Calu3 (cell line): Measurements from ENCODE around the gene CDH4. TPM values are rescaled to one million over a fixed set of nuclear protein-coding genes. Genes with fewer than 3 reads are reported as not detected.

Experiments used
- BruUV-seq: library from RNA; stranded (reverse); fragments of 400-500 nt; replicated peaks from 2 replicates; lab custom pipeline; 2021; lab: Mats Ljungman, UMichigan
- CTCF ChIA-PET: fragments of 300-600 bp; sonication (Branson Sonifier 250); formaldehyde crosslinking; loops from one replicate; lab custom pipeline; 2022; ENCODE audit warnings: antibody characterized with exemption; lab: Charles Lee
- DNase-seq: peaks from one replicate; pipeline ENCODE4 v3.0.0; 2022
- H3K27ac Mint-ChIP-seq: one replicate; pipeline ENCODE4 v1.8.0; 2022; ENCODE audit warnings: mixed read lengths; ENCODE audit not compliant: unreplicated experiment
- H3K27me3 Mint-ChIP-seq: one replicate; pipeline ENCODE4 v1.8.0; 2022; ENCODE audit warnings: mixed read lengths; ENCODE audit not compliant: unreplicated experiment
- H3K36me3 Mint-ChIP-seq: one replicate; pipeline ENCODE4 v1.8.0; 2022; ENCODE audit warnings: mild to moderate bottlenecking, moderate library complexity, mixed read lengths; ENCODE audit not compliant: insufficient read depth, unreplicated experiment
- H3K4me1 Mint-ChIP-seq: one replicate; pipeline ENCODE4 v1.8.0; 2022; ENCODE audit warnings: mild to moderate bottlenecking, low read depth, mixed read lengths; ENCODE audit not compliant: unreplicated experiment
- H3K4me3 Mint-ChIP-seq: one replicate; pipeline ENCODE4 v1.8.0; 2022; ENCODE audit warnings: mild to moderate bottlenecking, low read depth, moderate library complexity, mixed read lengths; ENCODE audit not compliant: unreplicated experiment
- H3K9me3 Mint-ChIP-seq: one replicate; pipeline ENCODE4 v1.8.0; 2022; ENCODE audit warnings: low read depth, mixed read lengths; ENCODE audit not compliant: unreplicated experiment
- intact Hi-C: fragments of 100-400 bp; cut with micrococcal nuclease; formaldehyde crosslinking; loops from one replicate; pipeline ENCODE4 v1.10.0; 2022; ENCODE audit not compliant: unreplicated experiment
- total RNA-seq: library from RNA; stranded (reverse); gene quantifications from 2 replicates; pipeline ENCODE4 v1.2.3, GENCODE V29; 2022
- TF ChIP-seq, protein P1 (sequence below): fragments of 200-600 bp; IDR thresholded peaks from one replicate; pipeline ENCODE4 v1.8.0; 2022; ENCODE audit warnings: antibody characterized with exemption; ENCODE audit not compliant: unreplicated experiment

Gene CDH4
- total RNA-seq, 1 experiment from 2014 or later, result not detected

DNA sequence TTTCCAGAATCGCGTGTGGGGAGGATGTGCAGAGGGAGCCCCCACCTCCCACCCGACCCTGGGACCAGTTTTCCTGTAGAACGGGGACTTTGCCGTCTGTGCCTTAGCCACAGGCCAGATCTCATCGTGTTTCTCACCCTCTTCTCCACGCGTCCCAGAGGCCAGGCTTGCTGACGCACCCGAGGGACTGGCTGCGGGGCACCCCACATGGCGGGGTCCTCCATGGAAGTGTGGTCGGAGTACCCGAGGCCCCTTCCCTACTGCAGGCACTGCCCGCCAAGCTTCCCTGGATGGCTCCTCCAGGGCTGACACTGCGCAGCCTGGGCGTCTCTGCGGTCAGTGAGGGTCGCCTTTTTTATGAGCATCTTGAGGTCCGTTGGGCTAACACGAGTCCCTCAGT is 346.5 kb downstream of the CDH4 start:
- TF ChIP-seq, protein P1, sequence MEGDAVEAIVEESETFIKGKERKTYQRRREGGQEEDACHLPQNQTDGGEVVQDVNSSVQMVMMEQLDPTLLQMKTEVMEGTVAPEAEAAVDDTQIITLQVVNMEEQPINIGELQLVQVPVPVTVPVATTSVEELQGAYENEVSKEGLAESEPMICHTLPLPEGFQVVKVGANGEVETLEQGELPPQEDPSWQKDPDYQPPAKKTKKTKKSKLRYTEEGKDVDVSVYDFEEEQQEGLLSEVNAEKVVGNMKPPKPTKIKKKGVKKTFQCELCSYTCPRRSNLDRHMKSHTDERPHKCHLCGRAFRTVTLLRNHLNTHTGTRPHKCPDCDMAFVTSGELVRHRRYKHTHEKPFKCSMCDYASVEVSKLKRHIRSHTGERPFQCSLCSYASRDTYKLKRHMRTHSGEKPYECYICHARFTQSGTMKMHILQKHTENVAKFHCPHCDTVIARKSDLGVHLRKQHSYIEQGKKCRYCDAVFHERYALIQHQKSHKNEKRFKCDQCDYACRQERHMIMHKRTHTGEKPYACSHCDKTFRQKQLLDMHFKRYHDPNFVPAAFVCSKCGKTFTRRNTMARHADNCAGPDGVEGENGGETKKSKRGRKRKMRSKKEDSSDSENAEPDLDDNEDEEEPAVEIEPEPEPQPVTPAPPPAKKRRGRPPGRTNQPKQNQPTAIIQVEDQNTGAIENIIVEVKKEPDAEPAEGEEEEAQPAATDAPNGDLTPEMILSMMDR, result no peak
- H3K9me3 Mint-ChIP-seq, result peaks cover 8% of the 10 kb centered on the region
- BruUV-seq, result no TSS peak
- H3K4me3 Mint-ChIP-seq, result no peak overlapping the region
- no peaks in the 10 kb centered on the region for H3K27me3 Mint-ChIP-seq
- intact Hi-C loops, result no loop called here
- no peak overlapping the region for H3K27ac Mint-ChIP-seq
- DNase-seq, result no peak
- CTCF ChIA-PET, result no interaction called here
- no peaks in the 10 kb centered on the region for H3K36me3 Mint-ChIP-seq
- no peaks in the 10 kb centered on the region for H3K4me1 Mint-ChIP-seq

DNA sequence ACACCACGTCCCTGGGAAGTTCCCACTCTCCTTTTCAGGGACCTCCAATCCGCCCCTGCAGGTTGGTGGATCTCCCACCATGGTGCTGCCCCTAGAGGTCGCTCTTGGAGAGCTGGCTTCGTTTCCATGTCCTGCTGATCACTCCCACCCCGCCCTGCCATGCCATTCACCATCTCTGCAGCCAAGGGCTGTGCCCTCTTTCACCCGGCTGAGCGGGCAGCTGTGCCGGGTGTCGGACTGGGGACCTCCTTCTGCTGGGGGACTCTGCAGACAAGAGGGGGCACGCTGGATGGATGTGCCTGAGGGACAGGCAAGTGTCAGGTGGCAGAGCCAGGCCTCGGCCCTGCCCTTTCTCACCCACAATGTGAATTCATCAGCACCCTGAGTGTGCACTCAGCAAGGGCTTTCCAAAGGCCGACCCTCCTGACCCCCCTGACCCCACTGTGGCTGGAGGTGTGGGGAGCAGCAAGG is 347.0 kb downstream of the CDH4 start:
- DNase-seq, result no peak
- H3K4me3 Mint-ChIP-seq, result no peak overlapping the region
- no peaks in the 10 kb centered on the region for H3K4me1 Mint-ChIP-seq
- TF ChIP-seq, protein P1, result no peak
- BruUV-seq, result no TSS peak
- H3K27ac Mint-ChIP-seq, result no peak overlapping the region
- H3K27me3 Mint-ChIP-seq, result no peaks in the 10 kb centered on the region
- intact Hi-C loops, result no loop called here
- H3K36me3 Mint-ChIP-seq, result no peaks in the 10 kb centered on the region
- CTCF ChIA-PET, result no interaction called here
- H3K9me3 Mint-ChIP-seq, result peaks cover 8% of the 10 kb centered on the region

DNA sequence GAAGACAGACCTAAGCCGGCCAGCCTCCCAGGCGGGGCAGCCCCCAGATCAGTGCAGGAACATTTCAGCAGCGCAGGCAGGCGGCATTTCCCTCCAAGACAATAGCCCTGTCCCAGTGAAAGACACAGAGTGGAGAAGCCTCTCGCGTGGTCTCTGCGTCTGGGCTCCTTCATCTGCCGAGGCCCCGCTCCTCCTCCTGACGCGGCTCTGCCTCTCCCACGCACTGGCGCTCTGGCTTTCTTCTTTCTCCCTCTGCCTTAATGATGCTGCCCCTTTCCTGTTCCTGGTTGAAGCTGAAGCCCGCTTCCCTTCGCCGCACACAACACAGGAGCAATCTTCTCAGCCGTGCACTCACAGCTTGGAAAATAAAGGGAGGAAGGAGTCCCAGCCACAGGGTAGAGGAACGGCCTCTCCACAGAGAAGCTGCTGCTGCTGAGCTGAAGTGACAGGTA is 347.5 kb downstream of the CDH4 start:
- intact Hi-C loops, result no loop called here
- Mint-ChIP-seq H3K9me3 (peaks cover 8% of the 10 kb centered on the region), H3K36me3 (no peaks in the 10 kb centered on the region), H3K27ac (no peak overlapping the region), H3K27me3 (peaks cover under 1% of the 10 kb centered on the region), H3K4me1 (no peaks in the 10 kb centered on the region), H3K4me3 (no peak overlapping the region)
- CTCF ChIA-PET, result no interaction called here
- TF ChIP-seq, protein P1, result no peak
- BruUV-seq, result no TSS peak
- no peak for DNase-seq

DNA sequence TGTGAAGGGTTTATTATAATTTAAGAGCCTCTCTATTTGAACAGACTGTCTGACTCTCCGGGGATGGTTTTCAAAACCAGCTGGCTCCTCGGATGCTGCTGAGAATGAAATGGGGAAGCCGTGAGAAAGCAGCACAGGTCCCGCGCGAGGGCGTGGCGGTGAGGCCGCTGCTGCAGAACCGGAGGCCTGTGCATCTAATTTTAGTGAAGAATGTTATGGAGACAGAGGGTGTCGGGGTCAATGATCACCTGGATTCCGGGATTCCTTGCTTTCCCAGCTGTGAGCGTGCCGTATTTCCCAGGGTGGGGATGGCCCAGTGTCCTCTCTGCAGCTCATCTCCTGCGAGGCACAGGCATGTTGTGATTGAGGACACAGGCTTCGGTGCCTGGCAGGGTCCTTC is 348.0 kb downstream of the CDH4 start:
- no peaks in the 10 kb centered on the region for H3K4me1 Mint-ChIP-seq
- DNase-seq, result no peak
- TF ChIP-seq, protein P1, result no peak
- peaks cover 5% of the 10 kb centered on the region for H3K27me3 Mint-ChIP-seq
- peaks cover 8% of the 10 kb centered on the region for H3K9me3 Mint-ChIP-seq
- no peak overlapping the region for H3K27ac Mint-ChIP-seq
- CTCF ChIA-PET, result no interaction called here
- H3K4me3 Mint-ChIP-seq, result no peak overlapping the region
- BruUV-seq, result no TSS peak
- intact Hi-C loops, result no loop called here
- H3K36me3 Mint-ChIP-seq, result no peaks in the 10 kb centered on the region
